GM21619 (cell line): ENCODE results near the gene GRN.
"Not testable (repeated sequence)": the region's sequence is repeated elsewhere in the genome, so short reads cannot be mapped to it uniquely, and the experiment has no call there.

Experiments
- ATAC-seq: cut with Tn5 transposase; IDR thresholded peaks from one replicate; pipeline ENCODE4 v1.9.1; 2021; ENCODE audit not compliant: unreplicated experiment

Gene GRN

DNA sequence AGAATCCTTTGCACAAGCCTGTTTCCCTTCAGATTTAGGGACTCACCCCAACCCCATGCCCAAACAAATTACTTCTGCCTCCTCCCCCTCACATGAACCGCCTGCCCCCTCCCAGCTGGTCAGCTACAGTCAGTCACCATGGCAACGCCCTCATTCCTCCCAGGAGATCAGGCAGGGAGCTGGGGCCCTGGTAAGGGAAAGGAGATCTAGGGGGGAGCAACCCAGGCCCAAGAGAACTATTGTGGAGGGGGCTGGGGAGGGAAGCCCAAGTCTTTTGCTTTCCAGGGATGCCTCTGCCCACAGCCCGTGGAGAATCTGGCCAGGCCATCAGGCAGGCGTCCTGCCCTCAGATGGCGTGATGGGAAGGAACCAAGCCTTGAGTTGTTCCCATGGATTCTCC lies 15.7 kb downstream of the GRN start:
- no peak for ATAC-seq

- no peak for ATAC-seq
These were observed 16.5 kb downstream of the GRN start for GRCh38 chr17:44361292-44362260.

- no peak for ATAC-seq
These were observed 17.4 kb downstream of the GRN start for GRCh38 chr17:44362459-44362948.

DNA sequence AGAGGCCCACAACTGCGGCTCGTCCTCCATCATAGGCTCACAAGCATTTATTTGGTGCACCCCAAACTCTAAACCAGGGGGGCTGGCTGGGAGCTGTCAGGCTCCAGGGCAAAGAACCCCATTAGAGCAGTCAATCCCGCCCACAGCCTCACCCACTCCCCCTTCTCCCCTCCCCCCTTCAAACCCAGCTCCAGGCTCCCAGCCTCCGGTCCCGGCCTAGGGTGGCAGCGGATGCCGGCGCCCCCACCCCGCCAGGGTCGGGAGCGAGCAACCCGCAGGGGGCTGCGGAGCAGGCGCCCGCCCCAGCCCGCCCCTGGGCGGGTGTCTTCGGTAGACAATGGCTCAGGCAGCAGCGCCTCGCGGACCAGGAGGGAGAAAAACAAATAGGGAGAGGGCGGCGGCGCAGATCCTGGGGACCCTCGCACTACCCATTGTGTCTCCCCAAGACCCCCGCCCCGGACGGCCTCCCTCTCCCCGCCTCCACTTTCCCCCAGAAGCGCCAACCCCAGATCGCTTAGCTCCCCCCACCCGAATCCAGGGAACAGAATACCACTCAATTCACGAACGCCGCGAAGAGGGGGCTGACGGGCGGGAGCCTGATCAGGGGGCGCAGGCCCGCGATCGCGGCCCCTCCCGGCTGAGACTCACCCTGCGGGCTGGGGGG lies 18.0 kb downstream of the GRN start:
- no peak for ATAC-seq

DNA sequence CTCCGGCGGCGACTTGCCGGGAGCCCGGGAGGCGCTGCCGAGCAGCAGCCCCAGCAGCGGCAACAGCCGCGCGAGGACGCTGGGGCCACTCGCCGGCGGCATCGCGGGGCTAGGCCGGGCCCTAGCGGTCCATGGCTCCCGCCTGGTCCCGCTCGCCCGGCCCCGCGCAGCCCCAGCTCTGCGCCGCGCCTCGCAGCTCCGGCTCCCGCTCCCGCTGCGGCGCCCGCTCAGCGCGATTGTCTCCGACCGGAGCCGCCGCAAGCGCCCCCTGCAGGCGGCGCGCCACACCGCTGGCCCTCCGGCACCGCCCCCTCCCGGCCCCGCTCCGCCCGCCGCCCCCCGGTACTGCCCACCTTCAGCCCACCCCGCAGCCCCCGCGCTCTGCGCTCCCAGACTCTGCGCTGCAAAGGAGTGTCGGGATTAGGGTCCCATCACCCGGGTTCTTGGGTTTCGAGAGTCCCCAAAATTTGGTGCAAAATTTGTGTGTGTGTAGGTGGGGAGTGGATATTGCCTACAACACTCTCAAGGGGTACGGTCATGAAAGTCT lies 18.6 kb downstream of the GRN start, which contains the start of gene FAM171A2:
FAM171A2 (minus strand) TSS at position 241 of the 547 bp plus-strand sequence; CDS start at position 102, 139 bp downstream.
- no peak for ATAC-seq

DNA sequence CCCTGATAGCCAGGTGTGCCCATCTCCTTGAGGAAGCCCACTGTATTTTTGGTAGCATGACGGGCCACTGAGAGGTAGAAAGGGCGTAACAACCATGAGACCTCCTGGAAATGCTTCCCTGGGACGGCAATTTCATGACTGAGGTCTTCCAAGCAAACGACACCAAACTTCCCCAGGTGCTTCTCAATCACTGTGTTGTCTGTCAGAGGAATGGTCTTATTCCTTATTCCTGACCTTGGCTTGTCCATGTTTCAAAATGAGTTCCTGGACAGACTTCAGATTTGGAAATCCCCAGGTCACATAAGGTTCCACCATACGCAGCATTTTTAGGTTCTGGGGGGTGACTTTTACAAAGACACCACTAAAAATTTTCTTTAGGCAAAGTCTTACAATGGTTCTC lies 19.9 kb downstream of the GRN start:
- not testable (repeated sequence) for ATAC-seq

- no peak for ATAC-seq
These were observed 22.3 kb downstream of the GRN start for GRCh38 chr17:44367231-44367979.

GRCh38 chr17:44368391-44369243 lies 23.5 kb downstream of the GRN start:
- ATAC-seq = not testable (repeated sequence)

- ATAC-seq = not testable (repeated sequence)
These were observed 24.4 kb downstream of the GRN start for GRCh38 chr17:44369414-44370023.

DNA sequence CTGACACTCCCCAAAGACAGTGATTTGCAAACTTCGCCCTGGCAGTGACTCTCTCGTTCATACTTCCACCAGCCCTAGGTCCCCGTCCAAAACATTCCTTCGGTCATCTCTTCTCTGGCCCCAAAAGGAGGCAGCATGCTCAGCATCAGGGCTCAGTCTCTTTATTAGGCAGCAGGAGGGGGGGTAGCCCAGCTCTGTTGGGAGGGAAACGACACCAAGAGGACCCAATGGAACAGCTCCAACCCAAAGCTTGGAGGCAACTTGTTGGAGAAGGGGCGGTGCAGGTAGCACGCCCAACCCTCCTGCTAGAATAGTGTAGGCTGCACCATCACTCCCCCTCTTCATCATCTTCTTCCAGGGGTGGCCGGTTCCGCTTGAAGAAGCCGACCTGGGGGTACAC lies 26.9 kb downstream of the GRN start:
- ATAC-seq = no peak

DNA sequence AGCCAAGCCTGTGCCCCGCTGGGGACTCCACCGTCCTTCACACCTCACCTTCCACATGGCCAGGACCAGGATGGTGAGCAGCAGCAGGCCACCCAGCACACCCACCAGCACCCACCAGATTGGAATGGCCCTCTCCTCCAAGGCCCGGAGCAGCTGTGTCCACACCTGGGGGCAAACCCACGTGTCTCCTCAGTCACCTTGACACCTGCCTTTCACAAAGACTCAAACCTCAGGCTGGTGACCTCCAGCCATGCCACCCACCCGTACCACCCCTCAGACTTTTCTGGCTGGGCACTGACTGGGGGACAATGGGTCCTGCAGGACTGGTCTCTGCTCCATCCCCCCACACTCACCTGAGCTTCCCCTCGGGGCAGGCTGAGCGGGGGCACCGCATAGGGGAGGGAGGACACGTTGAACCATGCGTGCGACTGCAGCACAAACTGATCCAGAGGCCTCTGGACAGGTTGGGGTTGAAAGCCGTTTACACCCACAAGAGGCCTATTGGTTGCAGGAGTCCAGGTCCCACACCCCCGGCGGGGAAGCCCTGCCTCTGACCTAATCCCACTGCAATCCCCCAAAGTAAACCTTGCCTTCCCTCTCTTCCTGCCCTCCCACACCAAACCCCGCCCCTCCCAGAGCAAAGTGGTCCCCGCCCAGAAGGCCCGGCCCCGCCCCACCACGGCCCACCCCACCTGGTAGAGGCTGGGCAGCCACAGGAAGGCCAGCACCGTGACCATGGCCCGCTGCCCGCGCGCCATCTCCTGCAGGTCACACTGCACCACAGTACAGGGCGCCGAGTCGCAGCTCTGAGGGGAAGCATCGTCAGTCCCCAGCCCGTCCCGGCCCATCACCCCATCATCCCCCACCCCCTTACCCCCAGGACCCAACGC lies 29.4 kb downstream of the GRN start:
- ATAC-seq = no peak

DNA sequence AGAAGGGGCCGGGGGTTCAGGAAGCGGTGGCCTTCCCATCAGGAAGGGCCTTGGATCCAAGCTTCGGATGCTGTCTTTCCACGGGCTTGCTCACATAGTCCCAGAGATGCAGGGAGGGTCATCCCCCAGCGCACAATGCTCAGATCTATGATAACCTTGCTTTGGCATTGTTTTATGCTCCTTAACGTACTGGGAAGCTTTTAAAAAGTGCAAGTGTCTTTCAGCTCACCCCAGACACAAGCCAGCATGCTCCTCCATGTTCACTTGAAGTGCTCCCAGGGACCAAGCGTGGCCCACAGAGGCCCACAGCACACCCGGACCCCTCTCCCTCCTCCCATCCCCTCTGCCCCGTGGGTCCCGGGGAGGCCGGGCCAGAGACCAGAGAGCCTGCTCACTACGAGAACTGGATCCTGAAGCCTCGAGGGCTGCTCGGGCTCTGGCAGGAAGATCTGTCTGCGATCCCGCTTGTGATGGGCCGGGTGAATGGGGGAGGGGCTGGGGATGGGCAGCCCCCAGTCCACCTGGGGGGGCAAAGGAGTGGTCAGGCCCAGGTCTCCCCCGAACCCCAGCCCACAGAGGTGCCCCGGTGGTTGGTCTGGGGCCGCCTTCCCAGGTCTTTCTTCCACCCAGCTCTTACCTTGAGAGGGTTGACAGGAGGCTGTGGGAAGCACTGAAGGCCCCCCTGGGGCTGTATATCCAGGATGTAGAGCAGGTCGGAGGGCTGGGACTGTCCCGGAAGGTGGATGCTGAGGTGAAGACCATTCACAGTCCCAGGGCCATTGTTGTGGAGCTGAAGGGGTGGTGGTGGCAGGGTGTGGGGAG lies 30.3 kb downstream of the GRN start:
- ATAC-seq = no peak

GRCh38 chr17:44376124-44376523 lies 31.0 kb downstream of the GRN start:
- no peak for ATAC-seq

GRCh38 chr17:44376779-44377178 lies 31.7 kb downstream of the GRN start:
- no peak for ATAC-seq

DNA sequence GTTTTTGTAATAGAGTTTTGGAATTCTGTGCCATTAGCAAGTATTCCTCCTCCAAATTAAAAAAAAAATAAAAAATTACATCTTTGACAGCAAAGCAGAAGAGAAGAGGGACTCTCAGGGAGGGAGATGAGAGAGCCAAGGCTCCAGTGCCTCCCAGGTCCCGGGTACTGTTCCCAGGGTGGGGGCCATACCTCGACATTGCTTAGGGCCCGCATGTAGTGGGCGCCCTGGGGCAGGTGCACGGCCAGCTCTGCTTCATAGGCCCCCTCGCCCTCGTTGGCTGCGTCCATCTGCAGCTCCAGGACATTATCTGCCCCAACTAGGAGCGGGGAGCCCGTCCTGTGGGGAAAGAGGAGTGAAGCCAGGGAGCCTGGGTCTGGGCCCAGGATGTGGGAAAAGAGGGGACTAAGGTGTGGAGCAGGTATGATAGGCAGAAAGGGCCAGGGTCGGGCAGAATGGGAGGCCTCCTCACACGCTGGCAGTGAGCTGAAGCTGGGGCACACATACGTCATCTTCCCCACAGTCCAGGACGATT lies 33.1 kb downstream of the GRN start:
- ATAC-seq = no peak

GRCh38 chr17:44379887-44380286 lies 34.8 kb downstream of the GRN start:
- ATAC-seq = no peak

DNA sequence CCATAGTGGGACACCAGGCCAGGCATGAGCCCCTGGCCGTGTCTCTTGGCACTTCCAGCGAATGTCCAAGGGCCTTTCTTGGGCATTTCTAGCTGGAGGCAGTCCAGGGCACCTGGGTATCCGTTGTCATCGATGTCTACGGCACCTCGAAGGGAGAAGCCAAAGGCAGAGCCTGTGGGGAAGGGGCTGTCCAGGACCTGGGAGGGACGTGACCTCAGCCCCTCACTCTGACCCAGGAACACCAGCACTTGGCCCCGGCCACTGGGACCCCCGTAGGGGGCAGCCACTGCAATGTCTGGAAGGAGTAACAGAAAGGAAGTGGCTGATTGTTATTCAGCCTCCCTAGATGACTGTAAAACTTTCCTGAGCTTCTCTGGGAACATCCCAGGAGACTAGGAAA lies 35.7 kb downstream of the GRN start:
- no peak for ATAC-seq
